ENCODE measurements around the gene FRRS1L.

FRRS1L gene

DNA sequence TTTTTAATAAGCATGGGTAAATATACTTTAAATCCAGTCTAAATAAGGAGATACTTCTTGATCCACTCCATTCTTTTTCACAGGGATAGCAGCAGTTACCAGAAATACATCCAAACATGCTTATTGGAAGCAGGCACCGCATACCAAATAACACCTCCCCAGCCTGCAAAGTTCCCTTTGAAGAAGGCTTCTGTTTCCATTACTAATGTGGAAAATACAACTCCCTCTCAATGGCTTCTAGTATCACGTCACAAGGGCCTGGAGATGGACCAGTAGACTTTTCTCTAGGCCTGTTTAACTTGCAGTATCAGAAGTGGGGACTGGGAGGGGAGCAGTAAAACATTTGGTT, 68.1 kb downstream of the FRRS1L start:
- ATAC-seq = no peak; the same call in 1 of the 3 replicates
- TF ChIP-seq, protein P1, sequence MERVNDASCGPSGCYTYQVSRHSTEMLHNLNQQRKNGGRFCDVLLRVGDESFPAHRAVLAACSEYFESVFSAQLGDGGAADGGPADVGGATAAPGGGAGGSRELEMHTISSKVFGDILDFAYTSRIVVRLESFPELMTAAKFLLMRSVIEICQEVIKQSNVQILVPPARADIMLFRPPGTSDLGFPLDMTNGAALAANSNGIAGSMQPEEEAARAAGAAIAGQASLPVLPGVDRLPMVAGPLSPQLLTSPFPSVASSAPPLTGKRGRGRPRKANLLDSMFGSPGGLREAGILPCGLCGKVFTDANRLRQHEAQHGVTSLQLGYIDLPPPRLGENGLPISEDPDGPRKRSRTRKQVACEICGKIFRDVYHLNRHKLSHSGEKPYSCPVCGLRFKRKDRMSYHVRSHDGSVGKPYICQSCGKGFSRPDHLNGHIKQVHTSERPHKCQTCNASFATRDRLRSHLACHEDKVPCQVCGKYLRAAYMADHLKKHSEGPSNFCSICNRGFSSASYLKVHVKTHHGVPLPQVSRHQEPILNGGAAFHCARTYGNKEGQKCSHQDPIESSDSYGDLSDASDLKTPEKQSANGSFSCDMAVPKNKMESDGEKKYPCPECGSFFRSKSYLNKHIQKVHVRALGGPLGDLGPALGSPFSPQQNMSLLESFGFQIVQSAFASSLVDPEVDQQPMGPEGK (CRISPR knock-in tag; IDR thresholded peaks at IDR 0.05; ENCODE audit: borderline replicate concordance) = no peak
- TF ChIP-seq ISL1 (CRISPR knock-in tag; IDR thresholded peaks at IDR 0.05) (no peak), ZC3H10 (CRISPR knock-in tag; IDR thresholded peaks at IDR 0.05) (no peak)

GRCh38 chr9:109098171-109098959, 68.7 kb downstream of the FRRS1L start:
- peak; percentile 89 for ATAC-seq
- TF ChIP-seq ZFP30 (CRISPR knock-in tag; IDR thresholded peaks at IDR 0.05) (no peak), ZC3H10 (CRISPR knock-in tag; IDR thresholded peaks at IDR 0.05) (no peak), BACH2 (CRISPR knock-in tag; IDR thresholded peaks at IDR 0.05; ENCODE audit: borderline replicate concordance) (no peak), ISL1 (CRISPR knock-in tag; IDR thresholded peaks at IDR 0.05) (peak; percentile 62)
- TF ChIP-seq, protein P2, sequence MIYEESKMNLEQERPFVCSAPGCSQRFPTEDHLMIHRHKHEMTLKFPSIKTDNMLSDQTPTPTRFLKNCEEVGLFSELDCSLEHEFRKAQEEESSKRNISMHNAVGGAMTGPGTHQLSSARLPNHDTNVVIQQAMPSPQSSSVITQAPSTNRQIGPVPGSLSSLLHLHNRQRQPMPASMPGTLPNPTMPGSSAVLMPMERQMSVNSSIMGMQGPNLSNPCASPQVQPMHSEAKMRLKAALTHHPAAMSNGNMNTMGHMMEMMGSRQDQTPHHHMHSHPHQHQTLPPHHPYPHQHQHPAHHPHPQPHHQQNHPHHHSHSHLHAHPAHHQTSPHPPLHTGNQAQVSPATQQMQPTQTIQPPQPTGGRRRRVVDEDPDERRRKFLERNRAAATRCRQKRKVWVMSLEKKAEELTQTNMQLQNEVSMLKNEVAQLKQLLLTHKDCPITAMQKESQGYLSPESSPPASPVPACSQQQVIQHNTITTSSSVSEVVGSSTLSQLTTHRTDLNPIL (CRISPR knock-in tag; IDR thresholded peaks at IDR 0.05; ENCODE audit: low read depth) = no peak

DNA sequence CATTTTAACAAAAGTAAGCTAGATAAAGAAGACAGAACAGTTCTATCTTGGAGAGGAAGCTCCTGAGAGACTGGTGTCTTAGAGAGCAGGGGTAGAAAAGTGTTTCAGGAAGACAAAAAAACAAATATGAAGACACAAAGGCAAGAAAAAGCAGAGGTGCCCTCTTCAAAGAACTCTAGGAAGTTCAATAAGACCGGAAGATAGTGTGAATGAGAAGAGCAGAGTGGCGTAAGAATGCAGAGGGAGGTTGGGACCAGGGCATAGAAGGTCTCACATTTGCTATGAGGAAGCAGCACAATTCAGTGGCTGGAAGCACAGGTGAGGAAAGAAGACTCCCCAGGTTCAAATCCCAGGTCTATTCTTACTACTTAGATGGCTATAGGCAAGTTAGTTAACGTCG, 69.9 kb downstream of the FRRS1L start:
- no peak for ATAC-seq
- TF ChIP-seq TOX (CRISPR knock-in tag; IDR thresholded peaks at IDR 0.05; ENCODE audit: borderline replicate concordance) (no peak), ZNF565 (CRISPR knock-in tag; conservative IDR thresholded peaks at IDR 0.05; ENCODE audit: low read depth) (no peak), ZFP3 (CRISPR knock-in tag; IDR thresholded peaks at IDR 0.05) (no peak), ISL1 (CRISPR knock-in tag; IDR thresholded peaks at IDR 0.05) (no peak), ARNTL (CRISPR knock-in tag; IDR thresholded peaks at IDR 0.05; ENCODE audit: borderline replicate concordance, low read depth) (no peak), PPARA (CRISPR knock-in tag; IDR thresholded peaks at IDR 0.05; ENCODE audit: borderline replicate concordance) (no peak), ESRRG (CRISPR knock-in tag; IDR thresholded peaks at IDR 0.05) (no peak), ZC3H10 (CRISPR knock-in tag; IDR thresholded peaks at IDR 0.05) (no peak), ZNF8 (CRISPR knock-in tag; IDR thresholded peaks at IDR 0.05) (no peak), SNAI2 (CRISPR knock-in tag; IDR thresholded peaks at IDR 0.05) (no peak), RARB (CRISPR knock-in tag; IDR thresholded peaks at IDR 0.05) (no peak), BACH2 (CRISPR knock-in tag; IDR thresholded peaks at IDR 0.05; ENCODE audit: borderline replicate concordance) (no peak)
- TF ChIP-seq, protein P2 (CRISPR knock-in tag; IDR thresholded peaks at IDR 0.05; ENCODE audit: low read depth) = no peak
- TF ChIP-seq, protein P3, sequence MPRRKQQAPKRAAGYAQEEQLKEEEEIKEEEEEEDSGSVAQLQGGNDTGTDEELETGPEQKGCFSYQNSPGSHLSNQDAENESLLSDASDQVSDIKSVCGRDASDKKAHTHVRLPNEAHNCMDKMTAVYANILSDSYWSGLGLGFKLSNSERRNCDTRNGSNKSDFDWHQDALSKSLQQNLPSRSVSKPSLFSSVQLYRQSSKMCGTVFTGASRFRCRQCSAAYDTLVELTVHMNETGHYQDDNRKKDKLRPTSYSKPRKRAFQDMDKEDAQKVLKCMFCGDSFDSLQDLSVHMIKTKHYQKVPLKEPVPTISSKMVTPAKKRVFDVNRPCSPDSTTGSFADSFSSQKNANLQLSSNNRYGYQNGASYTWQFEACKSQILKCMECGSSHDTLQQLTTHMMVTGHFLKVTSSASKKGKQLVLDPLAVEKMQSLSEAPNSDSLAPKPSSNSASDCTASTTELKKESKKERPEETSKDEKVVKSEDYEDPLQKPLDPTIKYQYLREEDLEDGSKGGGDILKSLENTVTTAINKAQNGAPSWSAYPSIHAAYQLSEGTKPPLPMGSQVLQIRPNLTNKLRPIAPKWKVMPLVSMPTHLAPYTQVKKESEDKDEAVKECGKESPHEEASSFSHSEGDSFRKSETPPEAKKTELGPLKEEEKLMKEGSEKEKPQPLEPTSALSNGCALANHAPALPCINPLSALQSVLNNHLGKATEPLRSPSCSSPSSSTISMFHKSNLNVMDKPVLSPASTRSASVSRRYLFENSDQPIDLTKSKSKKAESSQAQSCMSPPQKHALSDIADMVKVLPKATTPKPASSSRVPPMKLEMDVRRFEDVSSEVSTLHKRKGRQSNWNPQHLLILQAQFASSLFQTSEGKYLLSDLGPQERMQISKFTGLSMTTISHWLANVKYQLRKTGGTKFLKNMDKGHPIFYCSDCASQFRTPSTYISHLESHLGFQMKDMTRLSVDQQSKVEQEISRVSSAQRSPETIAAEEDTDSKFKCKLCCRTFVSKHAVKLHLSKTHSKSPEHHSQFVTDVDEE (CRISPR knock-in tag; IDR thresholded peaks at IDR 0.05) = no peak

GRCh38 chr9:109095321-109095720, 71.7 kb downstream of the FRRS1L start:
- TF ChIP-seq BACH2 (CRISPR knock-in tag; IDR thresholded peaks at IDR 0.05; ENCODE audit: borderline replicate concordance) (no peak), ZC3H10 (CRISPR knock-in tag; IDR thresholded peaks at IDR 0.05) (no peak), OSR1 (CRISPR knock-in tag; IDR thresholded peaks at IDR 0.05) (no peak)
- no peak for ATAC-seq

DNA sequence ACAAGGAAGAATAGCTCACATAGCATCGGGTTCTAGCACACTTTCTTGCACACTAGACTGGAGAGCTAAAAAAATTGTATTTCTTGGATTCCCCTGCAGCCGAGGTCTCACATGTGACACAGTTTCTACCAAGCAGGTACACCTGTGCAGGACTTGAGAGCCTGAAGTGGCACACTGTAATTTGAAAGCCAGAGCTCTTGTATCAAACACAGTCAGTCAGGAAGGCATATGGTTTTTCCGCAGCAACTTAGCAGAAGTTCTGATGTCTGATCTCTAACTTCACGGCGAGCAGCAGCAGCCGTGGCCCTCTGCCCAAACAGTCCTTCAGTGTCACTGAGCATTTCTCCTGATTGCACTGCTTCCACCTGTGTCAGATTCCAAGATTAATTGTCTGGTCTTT, 72.8 kb downstream of the FRRS1L start:
- ATAC-seq = no peak

More for the DNA sequence above, 72.8 kb downstream of the FRRS1L start:
- TF ChIP-seq PPARA (CRISPR knock-in tag; IDR thresholded peaks at IDR 0.05; ENCODE audit: borderline replicate concordance) (no peak), ZNF565 (CRISPR knock-in tag; conservative IDR thresholded peaks at IDR 0.05; ENCODE audit: low read depth) (no peak), ZFP3 (CRISPR knock-in tag; IDR thresholded peaks at IDR 0.05) (no peak), OSR1 (CRISPR knock-in tag; IDR thresholded peaks at IDR 0.05) (no peak)
- TF ChIP-seq, protein P1 (CRISPR knock-in tag; IDR thresholded peaks at IDR 0.05; ENCODE audit: borderline replicate concordance) = no peak
- TF ChIP-seq, protein P3 (CRISPR knock-in tag; IDR thresholded peaks at IDR 0.05) = no peak

All from SK-N-SH treated with all-trans-retinoic acid at 6 μM for 48 hours (cell line).